Chondrocyte (in vitro differentiated cells): ENCODE data around the gene NDE1. TPM values are rescaled to one million over a fixed set of nuclear protein-coding genes. Genes with fewer than 3 reads are reported as not detected.
"Not testable (repeated sequence)": the region's sequence is repeated elsewhere in the genome, so short reads cannot be mapped to it uniquely, and the experiment has no call there.

ENCODE experiments used
- DNase-seq: peaks from one replicate; pipeline ENCODE4 v3.0.0; 2021; ENCODE audit warnings: mixed read lengths, low spot score
- H3K27ac Mint-ChIP-seq: one replicate; pipeline ENCODE4 v1.8.0; 2021; ENCODE audit warnings: mild to moderate bottlenecking, moderate library complexity, mixed read lengths; ENCODE audit not compliant: unreplicated experiment
- H3K27me3 Mint-ChIP-seq: 2 replicates; pipeline ENCODE4 v1.8.0; 2021; ENCODE audit warnings: low read depth, mixed read lengths
- H3K36me3 Mint-ChIP-seq: 2 replicates; pipeline ENCODE4 v1.8.0; 2021; ENCODE audit warnings: low read depth, mixed read lengths
- H3K4me1 Mint-ChIP-seq: 2 replicates; pipeline ENCODE4 v1.8.0; 2021; ENCODE audit warnings: low read depth, mild to moderate bottlenecking, mixed read lengths
- H3K4me3 Mint-ChIP-seq: one replicate; pipeline ENCODE4 v1.8.0; 2021; ENCODE audit warnings: mild to moderate bottlenecking, moderate library complexity, mixed read lengths; ENCODE audit not compliant: unreplicated experiment
- H3K9me3 Mint-ChIP-seq: 2 replicates; pipeline ENCODE4 v1.8.0; 2021; ENCODE audit warnings: low read depth, mixed read lengths
- CTCF ChIP-seq: fragments of 200-600 bp; sonication (generic); IDR thresholded peaks from 2 replicates; pipeline ENCODE4 v1.5.0; 2021; ENCODE audit warnings: antibody characterized with exemption, mild to moderate bottlenecking, moderate library complexity
- total RNA-seq: library from RNA; stranded (reverse); gene quantifications from 3 replicates; pipeline ENCODE4 v1.2.1, GENCODE V29; 2021

Gene NDE1
- total RNA-seq, 1 donor from 2014 or later, result 32.3 TPM

GRCh38 chr16:15682105-15682570 is 32.1 kb downstream of the NDE1 start:
- no peak for DNase-seq
- Mint-ChIP-seq H3K27ac (peak overlapping the region; percentile 71), H3K4me1 (peaks cover 7% of the 10 kb centered on the region), H3K4me3 (no peak overlapping the region), H3K36me3 (peaks cover 24% of the 10 kb centered on the region), H3K9me3 (no peaks in the 10 kb centered on the region), H3K27me3 (no peaks in the 10 kb centered on the region)
- peak; percentile 76 for TF ChIP-seq CTCF

- H3K4me1 Mint-ChIP-seq, result peaks cover 19% of the 10 kb centered on the region
- no peaks in the 10 kb centered on the region for H3K27me3 Mint-ChIP-seq
- no peaks in the 10 kb centered on the region for H3K9me3 Mint-ChIP-seq
- no peak overlapping the region for H3K4me3 Mint-ChIP-seq
- no peak for TF ChIP-seq CTCF
- H3K27ac Mint-ChIP-seq, result no peak overlapping the region
- peaks cover 21% of the 10 kb centered on the region for H3K36me3 Mint-ChIP-seq
- no peak for DNase-seq
Observed at GRCh38 chr16:15686287-15686686, 36.2 kb downstream of the NDE1 start.

- peaks cover 12% of the 10 kb centered on the region for H3K4me1 Mint-ChIP-seq
- TF ChIP-seq CTCF, result no peak
- H3K27me3 Mint-ChIP-seq, result no peaks in the 10 kb centered on the region
- H3K4me3 Mint-ChIP-seq, result no peak overlapping the region
- DNase-seq, result no peak
- H3K27ac Mint-ChIP-seq, result peak overlapping the region; percentile 66
- no peaks in the 10 kb centered on the region for H3K9me3 Mint-ChIP-seq
- peaks cover 35% of the 10 kb centered on the region for H3K36me3 Mint-ChIP-seq
Observed at GRCh38 chr16:15689290-15689689, 39.2 kb downstream of the NDE1 start.

- H3K36me3 Mint-ChIP-seq, result peaks cover 34% of the 10 kb centered on the region
- peaks cover 12% of the 10 kb centered on the region for H3K4me1 Mint-ChIP-seq
- H3K9me3 Mint-ChIP-seq, result no peaks in the 10 kb centered on the region
- no peak overlapping the region for H3K4me3 Mint-ChIP-seq
- H3K27ac Mint-ChIP-seq, result peak overlapping the region; percentile 85
- no peak for TF ChIP-seq CTCF
- no peaks in the 10 kb centered on the region for H3K27me3 Mint-ChIP-seq
- no peak for DNase-seq
Observed at GRCh38 chr16:15690296-15690695, 40.3 kb downstream of the NDE1 start.

GRCh38 chr16:15691046-15691445 is 41.0 kb downstream of the NDE1 start:
- H3K27me3 Mint-ChIP-seq, result no peaks in the 10 kb centered on the region
- H3K9me3 Mint-ChIP-seq, result no peaks in the 10 kb centered on the region
- H3K4me1 Mint-ChIP-seq, result peaks cover 12% of the 10 kb centered on the region
- H3K27ac Mint-ChIP-seq, result peak overlapping the region; percentile 85
- TF ChIP-seq CTCF, result no peak
- H3K36me3 Mint-ChIP-seq, result peaks cover 31% of the 10 kb centered on the region
- H3K4me3 Mint-ChIP-seq, result no peak overlapping the region
- DNase-seq, result no peak

- not testable (repeated sequence) for H3K9me3 Mint-ChIP-seq, H3K27me3 Mint-ChIP-seq, DNase-seq, H3K27ac Mint-ChIP-seq, H3K4me3 Mint-ChIP-seq
- Mint-ChIP-seq H3K36me3 (peaks cover 34% of the 10 kb centered on the region), H3K4me1 (peaks cover 12% of the 10 kb centered on the region)
Observed at GRCh38 chr16:15692508-15692907, 42.5 kb downstream of the NDE1 start.
